Progenitor cell of endocrine pancreas (in vitro differentiated cells): ENCODE measurements around the gene MRPL34. TPM values are rescaled to one million over a fixed set of nuclear protein-coding genes. Genes with fewer than 3 reads are reported as not detected.
"Not testable (repeated sequence)": the region's sequence is repeated elsewhere in the genome, so short reads cannot be mapped to it uniquely, and the experiment has no call there.

ENCODE experiments used
- DNase-seq: peaks from one replicate; pipeline ENCODE4 v3.0.0; 2021; ENCODE audit warnings: low spot score; ENCODE audit not compliant: unreplicated experiment
- H3K27ac Mint-ChIP-seq: 2 replicates; pipeline ENCODE4 v1.8.0; 2021; ENCODE audit warnings: mild to moderate bottlenecking, moderate library complexity, mixed read lengths
- H3K27me3 Mint-ChIP-seq: 2 replicates; pipeline ENCODE4 v1.8.0; 2021; ENCODE audit warnings: mixed read lengths
- H3K36me3 Mint-ChIP-seq: 2 replicates; pipeline ENCODE4 v1.8.0; 2022; ENCODE audit warnings: mixed read lengths; ENCODE audit not compliant: insufficient read depth
- H3K4me1 Mint-ChIP-seq: 2 replicates; pipeline ENCODE4 v1.8.0; 2021; ENCODE audit warnings: low read depth, mixed read lengths
- H3K4me3 Mint-ChIP-seq: 2 replicates; pipeline ENCODE4 v1.8.0; 2021; ENCODE audit warnings: low read depth, mild to moderate bottlenecking, moderate library complexity, mixed read lengths
- H3K9me3 Mint-ChIP-seq: 2 replicates; pipeline ENCODE4 v1.8.0; 2021; ENCODE audit warnings: low read depth, mixed read lengths
- total RNA-seq: library from RNA; stranded (reverse); gene quantifications from 2 replicates; pipeline ENCODE4 v1.2.1, GENCODE V29; 2021
- TF ChIP-seq, protein P1 (sequence below): fragments of 200-600 bp; sonication (generic); IDR thresholded peaks from one replicate; pipeline ENCODE4 v1.5.0; 2021; ENCODE audit warnings: antibody characterized with exemption, mild to moderate bottlenecking; ENCODE audit not compliant: unreplicated experiment

The MRPL34 gene
- total RNA-seq, 1 donor from 2014 or later = 54.4 TPM

DNA sequence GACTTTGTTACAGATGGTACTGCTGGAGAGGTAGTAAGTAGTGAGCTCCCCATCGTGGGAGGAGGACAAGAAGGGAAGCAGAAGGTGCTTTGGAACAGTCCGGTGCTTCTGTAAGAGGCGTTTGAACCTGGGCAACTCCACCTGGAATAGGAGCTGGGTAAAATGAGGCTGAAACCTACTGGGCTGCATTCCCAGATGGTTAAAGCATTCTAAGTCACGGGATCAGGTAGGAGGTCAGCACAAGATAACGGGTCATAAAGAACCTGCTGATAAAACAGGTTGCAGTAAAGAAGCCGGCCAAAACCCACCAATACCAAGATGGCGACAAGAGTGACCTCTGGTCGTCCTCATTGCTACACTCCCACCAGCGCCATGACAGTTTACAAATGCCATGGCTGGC lies 18.9 kb upstream of the MRPL34 start:
- DNase-seq = no peak
- Mint-ChIP-seq H3K9me3 (no peaks in the 10 kb centered on the region), H3K4me3 (no peak overlapping the region), H3K27ac (no peak overlapping the region), H3K4me1 (no peaks in the 10 kb centered on the region), H3K36me3 (no peaks in the 10 kb centered on the region), H3K27me3 (peaks cover 3% of the 10 kb centered on the region)
- TF ChIP-seq, protein P1, sequence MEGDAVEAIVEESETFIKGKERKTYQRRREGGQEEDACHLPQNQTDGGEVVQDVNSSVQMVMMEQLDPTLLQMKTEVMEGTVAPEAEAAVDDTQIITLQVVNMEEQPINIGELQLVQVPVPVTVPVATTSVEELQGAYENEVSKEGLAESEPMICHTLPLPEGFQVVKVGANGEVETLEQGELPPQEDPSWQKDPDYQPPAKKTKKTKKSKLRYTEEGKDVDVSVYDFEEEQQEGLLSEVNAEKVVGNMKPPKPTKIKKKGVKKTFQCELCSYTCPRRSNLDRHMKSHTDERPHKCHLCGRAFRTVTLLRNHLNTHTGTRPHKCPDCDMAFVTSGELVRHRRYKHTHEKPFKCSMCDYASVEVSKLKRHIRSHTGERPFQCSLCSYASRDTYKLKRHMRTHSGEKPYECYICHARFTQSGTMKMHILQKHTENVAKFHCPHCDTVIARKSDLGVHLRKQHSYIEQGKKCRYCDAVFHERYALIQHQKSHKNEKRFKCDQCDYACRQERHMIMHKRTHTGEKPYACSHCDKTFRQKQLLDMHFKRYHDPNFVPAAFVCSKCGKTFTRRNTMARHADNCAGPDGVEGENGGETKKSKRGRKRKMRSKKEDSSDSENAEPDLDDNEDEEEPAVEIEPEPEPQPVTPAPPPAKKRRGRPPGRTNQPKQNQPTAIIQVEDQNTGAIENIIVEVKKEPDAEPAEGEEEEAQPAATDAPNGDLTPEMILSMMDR = no peak

DNA sequence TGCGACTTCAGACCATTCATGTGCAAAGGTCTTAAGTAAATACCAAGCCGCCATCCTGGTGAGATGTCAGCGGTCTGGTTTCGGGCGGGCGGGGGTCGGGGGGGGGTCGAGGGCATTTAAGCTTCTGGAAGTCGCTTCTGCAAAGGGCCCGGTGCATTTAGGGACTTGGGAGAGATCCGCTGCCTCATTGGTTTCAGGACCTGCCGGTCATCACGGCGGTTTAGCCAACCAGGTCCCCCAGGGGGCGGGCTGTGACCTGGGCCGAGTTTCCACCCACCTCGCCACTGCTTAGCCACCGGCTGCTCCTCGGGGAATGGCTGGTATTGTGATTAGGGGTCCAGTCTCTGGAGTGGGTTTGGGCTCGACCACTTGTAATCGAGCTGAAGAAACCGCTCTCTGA lies 16.2 kb upstream of the MRPL34 start:
- Mint-ChIP-seq H3K27me3 (no peaks in the 10 kb centered on the region), H3K27ac (no peak overlapping the region), H3K9me3 (no peaks in the 10 kb centered on the region), H3K4me3 (no peak overlapping the region), H3K4me1 (no peaks in the 10 kb centered on the region), H3K36me3 (peaks cover under 1% of the 10 kb centered on the region)
- TF ChIP-seq, protein P1 = no peak
- DNase-seq = peak; percentile 63

DNA sequence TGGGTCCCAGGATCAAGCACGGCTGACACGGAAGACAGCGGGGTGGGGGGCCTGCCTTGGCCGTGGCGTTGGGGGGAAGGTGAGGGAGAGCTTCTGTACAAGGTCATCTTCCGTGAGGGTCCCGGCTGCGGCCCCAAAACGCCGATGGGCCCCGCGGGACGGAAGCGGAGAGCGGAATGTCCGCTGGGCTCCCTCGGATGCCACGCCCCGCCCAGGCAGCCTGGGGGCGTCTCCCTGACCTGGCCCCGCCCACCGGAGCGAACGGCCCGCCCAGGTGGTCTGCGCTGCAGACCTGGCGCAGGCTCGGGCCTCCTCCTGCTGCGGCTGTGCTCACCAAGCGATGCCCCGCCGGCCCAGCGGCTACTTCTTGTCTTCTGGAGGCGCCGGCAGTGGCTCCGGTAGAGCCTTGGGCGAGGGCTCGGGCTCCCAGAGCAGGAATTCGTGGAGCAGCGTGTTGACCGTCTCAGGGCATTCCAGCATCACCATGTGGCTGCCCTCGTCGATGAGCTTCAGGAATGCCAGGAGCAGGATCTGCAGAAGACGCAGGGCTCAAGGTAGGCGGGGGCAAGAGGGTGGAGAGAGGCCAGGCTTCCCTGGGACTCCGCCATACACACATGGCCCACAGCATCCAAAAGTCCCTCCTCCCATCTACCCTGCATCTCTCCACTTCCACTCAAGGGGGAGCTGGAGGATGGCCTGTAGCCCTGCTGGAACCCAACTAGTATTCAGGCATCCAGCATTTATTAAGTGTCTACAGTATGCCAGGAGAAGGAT lies 13.2 kb upstream of the MRPL34 start:
- H3K4me1 Mint-ChIP-seq = no peaks in the 10 kb centered on the region
- peak overlapping the region; percentile 67 for H3K4me3 Mint-ChIP-seq
- peaks cover 7% of the 10 kb centered on the region for H3K36me3 Mint-ChIP-seq
- TF ChIP-seq, protein P1 = peak; percentile 56
- no peaks in the 10 kb centered on the region for H3K27me3 Mint-ChIP-seq
- peak overlapping the region; percentile 80 for H3K27ac Mint-ChIP-seq
- peak; percentile 73 for DNase-seq
- H3K9me3 Mint-ChIP-seq = no peaks in the 10 kb centered on the region

DNA sequence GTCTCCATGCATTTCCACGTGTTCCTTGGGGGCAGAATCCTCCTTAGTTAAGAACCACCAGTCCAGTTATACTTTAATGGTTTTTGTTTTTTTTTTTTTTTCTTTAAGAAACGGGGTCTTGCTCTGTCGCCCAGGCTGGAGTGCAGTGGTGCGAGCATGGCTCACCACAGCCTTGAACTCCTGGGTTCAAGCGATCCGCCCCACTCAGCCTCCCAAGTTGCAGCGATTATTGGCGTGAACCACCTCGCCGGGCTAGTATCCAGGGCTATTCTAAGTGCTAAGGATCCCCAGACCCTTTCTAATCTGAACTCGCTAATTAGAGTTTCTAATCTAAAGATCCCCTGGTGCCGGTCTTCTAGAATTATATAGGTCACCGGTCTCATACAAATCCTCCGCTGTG lies 12.1 kb upstream of the MRPL34 start:
- Mint-ChIP-seq H3K9me3 (no peaks in the 10 kb centered on the region), H3K27ac (no peak overlapping the region), H3K36me3 (peaks cover 12% of the 10 kb centered on the region), H3K27me3 (no peaks in the 10 kb centered on the region), H3K4me1 (no peaks in the 10 kb centered on the region), H3K4me3 (no peak overlapping the region)
- TF ChIP-seq, protein P1 = no peak
- DNase-seq = no peak

DNA sequence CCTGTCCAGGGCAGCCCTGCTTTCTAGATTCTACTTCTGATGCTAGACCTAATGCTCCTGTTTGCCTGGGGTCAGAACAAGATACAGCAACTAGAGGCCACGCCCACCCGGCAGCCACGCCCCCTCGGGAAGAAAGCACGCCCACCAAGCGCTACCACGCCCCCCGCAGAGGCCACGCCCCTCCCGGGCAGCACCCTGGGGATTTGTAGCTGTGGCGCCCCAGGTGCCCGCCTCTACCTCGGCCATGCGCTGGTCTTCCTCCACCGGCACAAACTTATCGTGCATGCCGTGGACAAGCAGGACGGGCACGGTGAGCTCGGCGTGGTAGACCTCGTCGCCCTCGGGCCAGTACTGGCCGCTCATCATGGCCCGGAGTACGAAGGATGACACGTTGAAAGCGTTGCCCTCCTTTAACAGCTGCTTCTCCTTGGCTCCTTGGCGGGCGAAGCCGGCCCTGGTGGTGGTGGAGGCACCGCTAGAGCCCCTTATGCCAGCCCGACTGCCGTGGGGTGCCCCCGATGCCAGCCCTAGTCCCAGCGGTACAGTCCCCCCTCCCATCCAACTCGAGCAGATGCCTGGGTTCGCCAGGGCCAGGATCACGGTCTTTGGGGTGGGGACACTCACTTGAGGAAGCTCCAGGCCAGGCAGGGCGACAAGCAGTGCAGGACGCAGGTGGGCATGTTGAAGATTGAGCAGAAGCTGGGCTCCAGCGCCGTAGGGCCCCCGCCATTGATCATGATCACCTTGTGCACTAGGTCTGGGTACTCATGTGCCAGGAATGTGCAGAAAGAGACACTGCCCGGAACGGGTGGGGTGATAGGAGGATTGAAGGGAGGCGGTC lies 11.4 kb upstream of the MRPL34 start:
- no peak overlapping the region for H3K27ac Mint-ChIP-seq
- no peak overlapping the region for H3K4me3 Mint-ChIP-seq
- no peak for DNase-seq

DNA sequence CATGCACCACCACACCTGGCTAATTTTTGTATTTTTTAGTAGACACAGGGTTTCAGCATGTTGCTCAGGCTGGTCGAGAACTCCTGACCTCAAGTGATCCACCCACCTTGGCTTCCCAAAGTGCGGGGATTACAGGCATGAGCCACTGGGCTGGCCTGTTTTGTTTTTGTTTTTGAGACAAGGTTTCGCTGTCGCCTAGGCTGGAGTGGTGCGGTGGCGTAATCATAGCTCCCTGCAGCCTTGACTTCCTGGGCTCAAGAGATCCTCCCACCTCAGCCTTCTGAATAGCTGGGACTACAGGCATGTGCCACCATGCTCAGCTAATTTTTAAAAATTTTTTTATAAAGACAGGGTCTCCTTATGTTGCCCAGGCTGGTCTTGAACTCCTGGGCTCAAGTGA lies 10.1 kb upstream of the MRPL34 start:
- not testable (repeated sequence) for H3K9me3 Mint-ChIP-seq, H3K4me3 Mint-ChIP-seq, H3K27me3 Mint-ChIP-seq, DNase-seq, H3K4me1 Mint-ChIP-seq, H3K27ac Mint-ChIP-seq
- peaks cover 15% of the 10 kb centered on the region for H3K36me3 Mint-ChIP-seq

More for the DNA sequence above, 11.4 kb upstream of the MRPL34 start:
- Mint-ChIP-seq H3K27me3 (no peaks in the 10 kb centered on the region), H3K4me1 (no peaks in the 10 kb centered on the region), H3K36me3 (peaks cover 15% of the 10 kb centered on the region), H3K9me3 (no peaks in the 10 kb centered on the region)
- TF ChIP-seq, protein P1 = no peak
